SK-N-SH (cell line): ENCODE data around the gene NHLRC2.

Experiments used
- RAD21 ChIP-seq: IDR thresholded peaks from 2 replicates; pipeline ENCODE4 v1.6.1; 2012; ENCODE audit warnings: mild to moderate bottlenecking, low read length
- SMC3 ChIP-seq: IDR thresholded peaks from 2 replicates; pipeline ENCODE4 v1.6.1; 2012; ENCODE audit warnings: low read depth, low read length, improper control_type of control experiment
- YY1 ChIP-seq: IDR thresholded peaks from 2 replicates; pipeline ENCODE4 v1.4.0; 2012; ENCODE audit warnings: low read depth, mild to moderate bottlenecking
- TF ChIP-seq, protein P1 (sequence below): fragments of 150-350 bp; IDR thresholded peaks from 2 replicates; pipeline ENCODE4 v1.6.1; 2017; ENCODE audit warnings: antibody characterized with exemption, low read length, low read depth, borderline replicate concordance
- TF ChIP-seq, protein P2 (sequence below): IDR thresholded peaks from 2 replicates; pipeline ENCODE4 v1.4.0; 2012; ENCODE audit warnings: low read depth
- TF ChIP-seq, protein P3 (sequence below): fragments of 200-600 bp; sonication (generic); IDR thresholded peaks from 2 replicates; pipeline ENCODE4 v1.6.1; 2017; ENCODE audit warnings: antibody characterized with exemption, mild to moderate bottlenecking, moderate library complexity

DNA sequence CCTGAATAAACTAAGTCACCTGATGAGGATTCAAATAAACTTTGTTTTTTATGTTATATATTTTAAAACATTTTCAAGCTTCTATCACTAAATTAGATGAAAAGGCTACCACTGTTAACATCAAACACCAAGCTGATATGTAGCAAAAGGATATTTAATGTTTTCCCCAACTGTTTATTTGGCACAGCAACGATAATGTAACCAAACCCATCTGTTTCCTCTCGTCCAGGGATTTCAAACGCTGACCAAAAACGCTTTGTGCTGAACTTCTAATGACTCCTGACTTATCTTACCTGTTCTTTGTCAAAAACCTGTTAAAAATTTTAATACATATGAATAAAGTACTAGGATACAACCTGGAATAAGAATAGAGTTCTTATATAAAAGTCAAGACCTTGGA, 31.1 kb upstream of the NHLRC2 start:
- no peak for TF ChIP-seq YY1
- TF ChIP-seq, protein P1, sequence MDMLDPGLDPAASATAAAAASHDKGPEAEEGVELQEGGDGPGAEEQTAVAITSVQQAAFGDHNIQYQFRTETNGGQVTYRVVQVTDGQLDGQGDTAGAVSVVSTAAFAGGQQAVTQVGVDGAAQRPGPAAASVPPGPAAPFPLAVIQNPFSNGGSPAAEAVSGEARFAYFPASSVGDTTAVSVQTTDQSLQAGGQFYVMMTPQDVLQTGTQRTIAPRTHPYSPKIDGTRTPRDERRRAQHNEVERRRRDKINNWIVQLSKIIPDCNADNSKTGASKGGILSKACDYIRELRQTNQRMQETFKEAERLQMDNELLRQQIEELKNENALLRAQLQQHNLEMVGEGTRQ = no peak
- TF ChIP-seq SMC3 = no peak
- no peak for TF ChIP-seq RAD21
- TF ChIP-seq, protein P2, sequence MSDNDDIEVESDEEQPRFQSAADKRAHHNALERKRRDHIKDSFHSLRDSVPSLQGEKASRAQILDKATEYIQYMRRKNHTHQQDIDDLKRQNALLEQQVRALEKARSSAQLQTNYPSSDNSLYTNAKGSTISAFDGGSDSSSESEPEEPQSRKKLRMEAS = no peak
- TF ChIP-seq, protein P3, sequence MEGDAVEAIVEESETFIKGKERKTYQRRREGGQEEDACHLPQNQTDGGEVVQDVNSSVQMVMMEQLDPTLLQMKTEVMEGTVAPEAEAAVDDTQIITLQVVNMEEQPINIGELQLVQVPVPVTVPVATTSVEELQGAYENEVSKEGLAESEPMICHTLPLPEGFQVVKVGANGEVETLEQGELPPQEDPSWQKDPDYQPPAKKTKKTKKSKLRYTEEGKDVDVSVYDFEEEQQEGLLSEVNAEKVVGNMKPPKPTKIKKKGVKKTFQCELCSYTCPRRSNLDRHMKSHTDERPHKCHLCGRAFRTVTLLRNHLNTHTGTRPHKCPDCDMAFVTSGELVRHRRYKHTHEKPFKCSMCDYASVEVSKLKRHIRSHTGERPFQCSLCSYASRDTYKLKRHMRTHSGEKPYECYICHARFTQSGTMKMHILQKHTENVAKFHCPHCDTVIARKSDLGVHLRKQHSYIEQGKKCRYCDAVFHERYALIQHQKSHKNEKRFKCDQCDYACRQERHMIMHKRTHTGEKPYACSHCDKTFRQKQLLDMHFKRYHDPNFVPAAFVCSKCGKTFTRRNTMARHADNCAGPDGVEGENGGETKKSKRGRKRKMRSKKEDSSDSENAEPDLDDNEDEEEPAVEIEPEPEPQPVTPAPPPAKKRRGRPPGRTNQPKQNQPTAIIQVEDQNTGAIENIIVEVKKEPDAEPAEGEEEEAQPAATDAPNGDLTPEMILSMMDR = no peak
